Measurements from ENCODE around the gene TAF11.

DNA sequence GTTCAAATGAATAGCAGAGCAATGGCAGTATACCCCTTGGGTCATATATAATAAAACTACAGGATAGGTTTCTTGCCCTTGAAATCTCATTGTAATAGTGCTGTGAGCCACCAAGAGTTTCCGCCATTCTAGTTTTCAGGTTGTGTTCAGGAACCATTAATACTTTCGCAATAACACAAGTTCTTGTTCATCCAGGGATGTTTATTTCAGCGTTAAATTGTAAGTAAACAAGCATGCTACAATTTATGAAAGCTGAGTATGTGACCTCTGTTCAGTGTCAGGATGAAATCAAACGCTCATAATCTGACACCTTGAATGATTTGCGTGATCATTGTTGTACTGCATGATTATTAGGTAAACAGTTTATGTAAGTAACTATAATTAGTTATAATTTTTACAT is 24.0 kb upstream of the TAF11 start:
- TF ChIP-seq EZH2 (IDR thresholded peaks at IDR 0.05; ENCODE audit: insufficient read depth, poor library complexity, severe bottlenecking) (no peak), EZH2phosphoT487 (IDR thresholded peaks at IDR 0.05; ENCODE audit: insufficient read depth, low read depth) (no peak)

All from GM23248 (cell line).